H1 (cell line): ENCODE measurements around the gene ANKRD29. TPM values are rescaled to one million over a fixed set of nuclear protein-coding genes. Genes with fewer than 3 reads are reported as not detected.

Experiments
- CTCF ChIA-PET: fragments of 300-600 bp; sonication (Branson Sonifier 250); formaldehyde crosslinking; loops from one replicate; lab custom pipeline; 2021; ENCODE audit not compliant: partially characterized antibody; lab: Charles Lee
- POLR2A ChIA-PET: fragments of 300-600 bp; sonication (Branson Sonifier 250); formaldehyde crosslinking; loops from one replicate; lab custom pipeline; 2021; ENCODE audit warnings: inconsistent platforms; ENCODE audit not compliant: partially characterized antibody; lab: Charles Lee
- DNase-seq, 2 experiments: peaks; one replicate each; pipeline versions ENCODE4 v3.0.0 to v3.0.0-alpha.2; 2010 to 2022; ENCODE audit warnings: low spot score in 2 of 2, low read depth in 1 of 2, mixed read lengths in 1 of 2
- FAIRE-seq: peaks from 2 replicates; lab custom pipeline; 2011; peaks lifted over from hg19 to GRCh38; lab: Jason Lieb, UNC
- H2AFZ ChIP-seq: 2 replicates; pipeline ENCODE4 v1.8.1; 2012; ENCODE audit warnings: low read length, inconsistent platforms
- H2AK5ac ChIP-seq: 2 replicates; pipeline ENCODE4 v1.6.1; 2013; ENCODE audit warnings: low read depth, low read length
- H2BK120ac ChIP-seq: replicated peaks from 2 replicates; pipeline ENCODE3; 2013; ENCODE audit warnings: low read depth, low read length, inconsistent platforms
- H2BK12ac ChIP-seq: 2 replicates; pipeline ENCODE4 v1.6.1; 2013; ENCODE audit warnings: low read depth, low read length
- H2BK15ac ChIP-seq: 2 replicates; pipeline ENCODE4 v1.6.1; 2013; ENCODE audit warnings: low read length
- H2BK20ac ChIP-seq: 2 replicates; pipeline ENCODE4 v1.6.1; 2013; ENCODE audit warnings: low read length
- H2BK5ac ChIP-seq: 2 replicates; pipeline ENCODE4 v1.6.1; 2013; ENCODE audit warnings: low read depth, low read length
- H3K14ac ChIP-seq: 2 replicates; pipeline ENCODE4 v1.6.1; 2013; ENCODE audit warnings: inconsistent platforms; ENCODE audit not compliant: insufficient read length
- H3K18ac ChIP-seq: 2 replicates; pipeline ENCODE4 v1.6.1; 2013; ENCODE audit warnings: low read length; ENCODE audit errors: extremely low read depth
- H3K23ac ChIP-seq: 2 replicates; pipeline ENCODE4 v1.6.1; 2013; ENCODE audit warnings: inconsistent platforms; ENCODE audit not compliant: insufficient read length
- H3K23me2 ChIP-seq: 2 replicates; pipeline ENCODE4 v1.6.1; 2013; ENCODE audit warnings: low read depth, low read length
- H3K27ac ChIP-seq: 2 replicates; pipeline ENCODE4 v1.6.1; 2011; ENCODE audit warnings: low read depth, low read length, inconsistent platforms
- H3K27me3 ChIP-seq, 4 experiments: replicated peaks in 1 of 4; 1 replicate in 1 of 4; 2 replicates in 3 of 4; pipeline versions ENCODE4 v1.6.1 to v1.8.1; 2011 to 2013; ENCODE audit warnings: low read length in 3 of 4, mild to moderate bottlenecking in 3 of 4, inconsistent platforms in 2 of 4, mixed read lengths in 2 of 4, moderate library complexity in 1 of 4; ENCODE audit not compliant: control insufficient read depth in 3 of 4, insufficient read depth in 3 of 4; ENCODE audit errors: extremely low read depth in 1 of 4
- H3K36me3 ChIP-seq, 4 experiments: 2 replicates each; pipeline versions ENCODE4 v1.6.1 to v1.8.1; 2011 to 2013; ENCODE audit warnings: mild to moderate bottlenecking in 4 of 4, low read length in 3 of 4, moderate library complexity in 2 of 4, control low read depth in 1 of 4, inconsistent platforms in 1 of 4; ENCODE audit not compliant: insufficient read depth in 4 of 4, control insufficient read depth in 2 of 4
- H3K4ac ChIP-seq: replicated peaks from 2 replicates; pipeline ENCODE3; 2013; ENCODE audit warnings: low read length, low read depth, mixed read lengths, inconsistent platforms; ENCODE audit not compliant: insufficient read length
- H3K4me1 ChIP-seq, 4 experiments: replicated peaks in 1 of 4; 1 replicate in 1 of 4; 2 replicates in 3 of 4; pipeline versions ENCODE4 v1.6.1 to v1.8.1; 2011 to 2013; ENCODE audit warnings: low read length in 3 of 4, inconsistent platforms in 2 of 4, mixed read lengths in 1 of 4; ENCODE audit not compliant: insufficient read depth in 4 of 4, control insufficient read depth in 3 of 4
- H3K4me2 ChIP-seq, 2 experiments: 2 replicates each; pipeline versions ENCODE4 v1.6.1 to v1.8.1; 2011 to 2013; ENCODE audit warnings: low read depth in 2 of 2, low read length in 2 of 2, control low read depth in 1 of 2, inconsistent platforms in 1 of 2, mild to moderate bottlenecking in 1 of 2; ENCODE audit not compliant: insufficient read depth in 1 of 2
- H3K4me3 ChIP-seq, 4 experiments: fragments of 200-600, 300-600 bp in 1 of 4; sonication (generic), shearing (Covaris generic), sonication (Bioruptor Twin) in 1 of 4; 2 replicates each; pipeline versions ENCODE4 v1.5.1 to v1.8.1; 2011 to 2016; ENCODE audit warnings: low read length in 4 of 4, low read depth in 3 of 4, control low read depth in 2 of 4, inconsistent platforms in 2 of 4, mild to moderate bottlenecking in 2 of 4, mixed read lengths in 1 of 4, moderate library complexity in 1 of 4; ENCODE audit not compliant: insufficient read depth in 2 of 4; ENCODE audit errors: extremely low read depth in 1 of 4
- H3K56ac ChIP-seq: replicated peaks from 2 replicates; pipeline ENCODE3; 2013; ENCODE audit warnings: low read depth, mild to moderate bottlenecking, mixed read lengths, low read length, inconsistent platforms; ENCODE audit not compliant: insufficient read length
- H3K79me1 ChIP-seq: 2 replicates; pipeline ENCODE4 v1.6.1; 2013; ENCODE audit warnings: low read depth, low read length, control low read depth
- H3K79me2 ChIP-seq, 2 experiments: 2 replicates each; pipeline versions ENCODE4 v1.6.1 to v1.8.1; 2012 to 2013; ENCODE audit warnings: low read length in 2 of 2, mild to moderate bottlenecking in 2 of 2, inconsistent platforms in 1 of 2; ENCODE audit not compliant: insufficient read depth in 2 of 2, control insufficient read depth in 1 of 2
- H3K9ac ChIP-seq, 4 experiments: replicated peaks in 1 of 4; 1 replicate in 1 of 4; 2 replicates in 3 of 4; pipeline versions ENCODE4 v1.6.1 to v1.8.1; 2011 to 2013; ENCODE audit warnings: low read depth in 3 of 4, low read length in 3 of 4, control low read depth in 2 of 4, mild to moderate bottlenecking in 2 of 4, moderate library complexity in 2 of 4, inconsistent platforms in 1 of 4; ENCODE audit errors: extremely low read depth in 1 of 4
- H3K9me3 ChIP-seq, 2 experiments: 2 replicates each; pipeline versions ENCODE4 v1.6.1 to v1.8.1; 2012 to 2013; ENCODE audit warnings: mild to moderate bottlenecking in 2 of 2, moderate library complexity in 2 of 2, control low read depth in 1 of 2, inconsistent platforms in 1 of 2, low read depth in 1 of 2, low read length in 1 of 2, mixed read lengths in 1 of 2; ENCODE audit not compliant: insufficient read depth in 2 of 2
- H4K20me1 ChIP-seq, 2 experiments: replicated peaks in 1 of 2; 2 replicates each; pipeline versions ENCODE3 to v1.8.1; 2011 to 2013; ENCODE audit warnings: inconsistent platforms in 2 of 2, low read length in 2 of 2, mild to moderate bottlenecking in 1 of 2; ENCODE audit not compliant: insufficient read depth in 2 of 2, control insufficient read depth in 1 of 2
- H4K5ac ChIP-seq: 2 replicates; pipeline ENCODE4 v1.6.1; 2013; ENCODE audit warnings: low read length, low read depth, mixed read lengths, inconsistent platforms; ENCODE audit not compliant: insufficient read length
- H4K8ac ChIP-seq: 2 replicates; pipeline ENCODE4 v1.8.0; 2013; ENCODE audit warnings: mild to moderate bottlenecking, moderate library complexity, low read length, inconsistent platforms; ENCODE audit not compliant: insufficient read depth; ENCODE audit errors: extremely low read depth
- H4K91ac ChIP-seq: replicated peaks from 2 replicates; pipeline ENCODE3; 2013; ENCODE audit warnings: low read length, mixed read lengths, inconsistent platforms; ENCODE audit not compliant: insufficient read length
- CEBPB ChIP-seq: IDR thresholded peaks from 2 replicates; pipeline ENCODE4 v1.6.1; 2012; ENCODE audit warnings: low read depth, low read length
- MAX ChIP-seq: IDR thresholded peaks from 2 replicates; pipeline ENCODE4 v1.6.1; 2012; ENCODE audit warnings: inconsistent platforms
- SIRT6 ChIP-seq: IDR thresholded peaks from one replicate; pipeline ENCODE4 v1.7.1; 2012; ENCODE audit warnings: low read length, inconsistent platforms
- WGBS, 2 experiments: shearing (Covaris generic) in 1 of 2; methylation state at CpG; one replicate each; pipeline versions ENCODE4 v1.1.6 to v1.1.7; 2013 to 2015; ENCODE audit warnings: low lambda C conversion rate in 2 of 2, mixed read lengths in 2 of 2, inconsistent platforms in 1 of 2, low coverage in 1 of 2, missing lambda C conversion rate in 1 of 2; ENCODE audit not compliant: insufficient replicate concordance in 2 of 2, insufficient coverage in 1 of 2, insufficient read length in 1 of 2; ENCODE audit errors: extremely low coverage in 1 of 2, missing lambda C conversion rate in 1 of 2; 5-methylcytosine and 5-hydroxymethylcytosine counted together
- polyA plus RNA-seq, 7 experiments: library from polyadenylated mRNA; depleted of rRNA in 3 of 7; stranded (reverse) in 5 of 7; unstranded in 2 of 7; fragments of >200 nt in 5 of 7; fragments of 200-250 nt in 2 of 7; gene quantifications; 1 replicate in 5 of 7; 2 replicates in 1 of 7; 4 replicates in 1 of 7; pipeline versions ENCODE4 v1.2.1 to v1.2.3, GENCODE V29; 2011 to 2013; ENCODE audit warnings: missing spikeins in 2 of 7, mixed read lengths in 2 of 7
- total RNA-seq: library from RNA; stranded (reverse); fragmentation: NEBNext Ultra II Directional; extraction: Animal tissue kit (Norgen Biotek cat#: 25700); gene quantifications from 2 replicates; pipeline ENCODE4 v1.2.1, GENCODE V29; 2021

Gene ANKRD29
- total and polyA plus RNA-seq, 2 of the 8 experiments (the other 6 are each of a cell fraction or from before 2014, with no cell fraction given): 3.0 to 7.3 TPM

- no peak for DNase-seq
- TF ChIP-seq CEBPB: peak; percentile 93
- TF ChIP-seq MAX: 0 out of 2 replicates have a peak, but pooled peaks have one; percentile 34
- no peak for TF ChIP-seq SIRT6
- TF ChIP-seq, all 59 proteins: peak for 2
- no peak overlapping the region for H3K23ac ChIP-seq
- H3K27ac ChIP-seq: no peak overlapping the region
- H3K9ac ChIP-seq: no peak overlapping the region
- H3K9me3 ChIP-seq: no peaks in the 10 kb centered on the region
- H2BK5ac ChIP-seq: no peak overlapping the region
- no peak overlapping the region for H4K8ac ChIP-seq
- no peak overlapping the region for H4K5ac ChIP-seq
- no peak overlapping the region for H2AK5ac ChIP-seq
- no peak overlapping the region for H3K4me3 ChIP-seq
- no peak overlapping the region for H3K56ac ChIP-seq
- no peak overlapping the region for H3K4ac ChIP-seq
- H2BK12ac ChIP-seq: peak overlapping the region; percentile 41; the same call in 1 of the 2 replicates
- ChIA-PET CTCF (interaction anchor here (1.6 to 3.3 kb wide), 2 partner anchors 14 to 68 kb away, joined by 7 to 13 read pairs; no protein-coding TSS in a partner anchor), POLR2A (interaction anchor here (0.5 to 1.1 kb wide), 2 partner anchors 78 to 169 kb away, joined by 3 to 5 read pairs; no protein-coding TSS in a partner anchor)
- H3K79me1 ChIP-seq: no peaks in the 10 kb centered on the region
- H2BK20ac ChIP-seq: no peak overlapping the region
- H3K14ac ChIP-seq: no peak overlapping the region
- no peak overlapping the region for H3K18ac ChIP-seq
- no peaks in the 10 kb centered on the region for H3K23me2 ChIP-seq
- peaks cover 2 to 7% (median 3%) of the 10 kb centered on the region in 4 experiments; a peak in 4 of 7 replicates for H3K4me1 ChIP-seq
- no peaks in the 10 kb centered on the region for H4K20me1 ChIP-seq
- no peaks in the 10 kb centered on the region for H3K79me2 ChIP-seq
- WGBS, 2 experiments: 79% methylated on average over 6 of the region's 6 CpGs; no CpG with 5 or more reads in 1 of the 2 experiments
- no peak overlapping the region for H4K91ac ChIP-seq
- FAIRE-seq: no peak
- no peak overlapping the region for H3K4me2 ChIP-seq
- H3K36me3 ChIP-seq: no peaks in the 10 kb centered on the region
- no peaks in the 10 kb centered on the region for H3K27me3 ChIP-seq
- no peak overlapping the region for H2AFZ ChIP-seq
- no peak overlapping the region for H2BK120ac ChIP-seq
- 0 out of 2 replicates have a peak overlapping the region, but pooled peaks have one; percentile 37 for H2BK15ac ChIP-seq
Measured at GRCh38 chr18:23635283-23636070, 27.2 kb downstream of the ANKRD29 start.
